Subcutaneous abdominal adipose tissue (tissue), 5 donors: Measurements from ENCODE around the gene SLC9A9.
A peak's percentile ranks its signal among the peaks of the same experiment; 100 is the strongest.

Experiments used
- H3K27ac ChIP-seq: one replicate; pipeline ENCODE4 v1.7.0; 2013; ENCODE audit warnings: low read depth, mild to moderate bottlenecking, inconsistent platforms, low read length, moderate library complexity
- H3K27me3 ChIP-seq, 5 donors: one replicate each; pipeline ENCODE4 v1.7.0; 2013; ENCODE audit warnings: low read length in 5 of 5, inconsistent platforms in 1 of 5; ENCODE audit not compliant: control insufficient read depth in 5 of 5, insufficient read depth in 4 of 5
- H3K36me3 ChIP-seq, 5 donors: one replicate each; pipeline ENCODE4 v1.7.0; 2013; ENCODE audit warnings: low read length in 5 of 5; ENCODE audit not compliant: control insufficient read depth in 5 of 5, insufficient read depth in 5 of 5
- H3K4me1 ChIP-seq, 5 donors: one replicate each; pipeline ENCODE4 v1.7.0; 2013; ENCODE audit warnings: low read length in 5 of 5, mild to moderate bottlenecking in 3 of 5, moderate library complexity in 1 of 5; ENCODE audit not compliant: control insufficient read depth in 5 of 5, insufficient read depth in 5 of 5
- H3K4me3 ChIP-seq, 5 donors: one replicate each; pipeline ENCODE4 v1.7.0; 2013; ENCODE audit warnings: low read length in 5 of 5, low read depth in 1 of 5
- H3K9ac ChIP-seq, 5 donors: one replicate each; pipeline ENCODE4 v1.7.0; 2013; ENCODE audit warnings: low read length in 5 of 5, mild to moderate bottlenecking in 4 of 5, moderate library complexity in 3 of 5
- H3K9me3 ChIP-seq, 5 donors: one replicate each; pipeline ENCODE4 v1.7.0; 2013; ENCODE audit warnings: low read length in 5 of 5; ENCODE audit not compliant: control insufficient read depth in 5 of 5
- donor health status: healthy.
- donor health status: healthy.
- donor health status: healthy.
- donor health status: healthy.
- donor health status: healthy.

SLC9A9 gene

DNA sequence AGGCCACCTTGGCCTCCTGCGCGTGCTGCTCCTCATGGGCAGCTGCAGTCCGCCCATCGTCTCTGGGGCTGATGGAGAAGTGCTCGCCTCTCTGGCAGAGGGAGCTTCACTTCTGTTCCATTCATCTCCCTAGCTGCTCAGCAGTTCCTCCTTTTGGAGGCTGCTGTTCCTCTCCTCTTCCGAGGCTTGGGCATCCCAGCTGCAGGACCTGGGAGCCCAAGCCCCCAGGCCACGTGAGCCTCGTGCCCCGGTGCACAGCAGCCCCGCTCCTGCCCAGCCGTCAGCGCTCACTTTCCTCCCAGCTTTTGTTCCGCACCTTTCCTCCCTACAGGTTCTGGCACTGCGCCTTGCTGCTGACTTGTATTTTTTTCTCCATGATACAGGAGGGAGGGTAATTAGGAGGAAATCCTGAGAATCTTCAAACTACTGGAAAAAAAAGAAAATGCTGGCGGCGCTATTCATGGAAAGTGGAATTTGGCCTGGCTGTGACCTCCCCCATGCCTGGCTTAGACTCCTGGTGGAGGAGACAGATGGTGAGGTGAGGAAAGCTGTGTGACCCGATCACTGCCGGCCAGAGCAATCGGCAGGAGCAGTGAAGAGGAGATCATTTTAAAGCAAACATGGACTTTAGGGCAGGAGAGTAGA lies 518.6 kb downstream of the SLC9A9 start:
- Histone ChIP-seq H3K9ac (no peak overlapping the region), H3K4me3 (peak overlapping the region in 1 of 5 donors; percentile 10), H3K27me3 (no peaks in the 10 kb centered on the region), H3K4me1 (peaks cover 0 to 36% (median 26%) of the 10 kb centered on the region in 5 donors), H3K27ac (no peak overlapping the region), H3K36me3 (no peaks in the 10 kb centered on the region), H3K9me3 (no peaks in the 10 kb centered on the region)

DNA sequence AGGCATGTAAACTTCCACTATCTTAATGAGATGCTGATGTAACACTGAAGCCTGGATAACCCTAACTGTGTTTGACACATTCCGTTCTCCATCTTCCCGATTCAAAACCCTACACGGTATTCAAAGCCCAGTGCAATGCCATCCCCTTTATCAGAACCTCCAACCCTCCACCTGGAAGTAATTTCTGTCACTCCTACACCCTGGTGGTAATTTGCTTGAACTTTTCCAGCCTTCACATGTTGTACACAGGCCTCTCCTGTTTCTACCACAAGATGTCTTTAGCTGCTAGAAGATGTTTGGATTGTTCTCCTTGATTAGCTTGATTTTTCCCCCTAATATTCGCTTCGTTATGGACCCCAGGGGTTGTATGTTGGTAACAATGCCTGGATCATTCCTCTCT lies 519.8 kb downstream of the SLC9A9 start:
- no peak overlapping the region for H3K4me3 ChIP-seq
- H3K36me3 ChIP-seq = no peaks in the 10 kb centered on the region
- no peak overlapping the region for H3K27ac ChIP-seq
- H3K9me3 ChIP-seq = no peaks in the 10 kb centered on the region
- peaks cover 0 to 36% (median 26%) of the 10 kb centered on the region in 5 donors for H3K4me1 ChIP-seq
- H3K9ac ChIP-seq = no peak overlapping the region
- H3K27me3 ChIP-seq = no peaks in the 10 kb centered on the region

DNA sequence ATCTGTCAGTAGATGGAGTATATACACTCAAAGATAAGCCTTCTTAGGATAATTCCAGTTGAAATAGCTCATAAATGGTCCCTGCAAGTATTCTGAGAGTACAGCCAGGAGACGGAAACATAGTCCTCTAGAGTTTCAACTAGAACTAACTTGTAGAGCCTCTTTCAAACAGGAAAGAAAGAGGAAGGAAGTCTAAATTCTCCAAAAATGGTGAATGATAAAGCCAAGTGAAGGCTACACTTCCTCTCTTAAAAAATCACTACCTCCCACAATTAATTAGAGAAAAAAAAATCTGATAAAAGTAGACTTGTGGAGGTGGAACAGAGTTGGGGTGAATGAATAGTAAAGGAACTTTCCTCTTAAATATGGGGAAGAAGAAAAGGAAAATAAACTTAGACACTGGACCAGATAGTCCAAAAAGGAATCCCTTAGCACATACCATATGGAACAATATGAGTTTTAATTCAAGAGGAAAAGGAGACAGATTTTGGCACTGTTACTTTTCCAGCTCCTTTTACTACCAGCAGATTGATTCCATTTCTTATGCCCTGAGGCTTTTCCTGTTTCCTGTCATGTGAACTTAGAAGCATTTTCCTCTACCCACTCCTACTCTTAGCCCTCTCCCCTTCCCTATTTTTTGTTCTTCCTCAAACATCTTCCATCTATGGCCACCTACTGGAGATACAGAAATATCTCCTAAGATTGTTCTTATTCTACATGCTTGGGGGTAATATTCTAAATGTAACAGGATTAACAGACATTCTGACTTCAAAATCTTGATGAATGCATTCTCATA lies 521.1 kb downstream of the SLC9A9 start:
- Histone ChIP-seq H3K9me3 (no peaks in the 10 kb centered on the region), H3K27ac (no peak overlapping the region), H3K27me3 (no peaks in the 10 kb centered on the region), H3K4me3 (no peak overlapping the region), H3K36me3 (no peaks in the 10 kb centered on the region), H3K9ac (no peak overlapping the region), H3K4me1 (peaks cover 0 to 36% (median 26%) of the 10 kb centered on the region in 5 donors)

DNA sequence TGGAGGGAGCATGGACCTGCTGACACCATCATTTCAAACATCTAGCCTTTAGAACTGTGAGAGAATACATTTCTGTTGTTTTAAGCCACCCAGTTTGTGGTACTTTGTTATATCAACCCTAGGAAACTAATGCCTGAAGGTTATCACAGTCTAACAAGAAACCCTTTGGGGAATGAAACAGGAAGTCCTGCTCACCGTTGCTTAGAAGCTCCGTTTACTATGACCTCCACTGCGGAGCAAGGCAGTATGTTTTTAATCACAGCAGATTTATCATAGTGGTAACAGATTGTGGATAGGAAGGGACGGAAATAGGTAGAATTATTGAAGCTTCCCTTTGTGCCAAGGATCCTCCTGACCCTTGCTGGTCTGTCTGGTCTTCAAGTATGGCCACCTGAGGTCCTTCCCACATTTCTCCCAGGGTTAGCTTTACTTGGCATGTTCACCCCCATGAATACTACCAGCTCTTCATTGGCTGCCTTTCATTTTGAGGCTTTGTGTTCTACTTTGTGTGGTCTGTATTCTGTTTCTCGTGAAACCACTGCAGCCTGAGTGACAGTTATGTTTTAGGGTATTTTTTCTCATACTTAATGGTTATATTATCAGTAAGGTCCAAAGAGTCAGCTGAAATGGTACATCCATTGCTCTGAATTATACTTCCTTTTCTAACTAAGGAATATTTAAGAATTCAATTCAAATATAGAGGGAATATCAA lies 527.1 kb downstream of the SLC9A9 start:
- Histone ChIP-seq H3K27ac (no peak overlapping the region), H3K36me3 (no peaks in the 10 kb centered on the region), H3K4me3 (no peak overlapping the region), H3K9ac (no peak overlapping the region), H3K4me1 (peaks cover 0 to 3% (median 0%) of the 10 kb centered on the region in 5 donors), H3K27me3 (no peaks in the 10 kb centered on the region), H3K9me3 (no peaks in the 10 kb centered on the region)

DNA sequence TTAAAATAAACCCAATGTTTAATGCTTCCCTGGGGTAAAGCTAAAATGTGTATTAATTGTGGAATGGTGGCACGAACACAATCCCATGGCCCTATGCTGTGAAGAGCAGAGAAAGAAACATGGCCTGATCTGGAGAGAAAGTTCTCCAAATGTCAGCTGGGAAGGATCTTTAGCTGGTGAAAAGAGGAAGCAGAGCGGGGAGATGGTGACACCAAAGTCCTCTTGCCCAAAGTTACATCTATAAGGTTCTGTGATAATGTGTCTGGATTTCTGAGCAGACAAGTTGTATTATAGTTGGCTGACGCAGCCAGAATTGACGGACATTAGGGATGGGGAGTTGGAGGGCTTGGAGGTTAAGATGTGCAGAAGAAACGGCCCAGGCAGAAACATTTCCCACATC lies 532.5 kb downstream of the SLC9A9 start:
- H3K27me3 ChIP-seq = no peaks in the 10 kb centered on the region
- H3K4me1 ChIP-seq = peaks cover 0 to 7% (median 2%) of the 10 kb centered on the region in 5 donors
- H3K4me3 ChIP-seq = no peak overlapping the region
- no peaks in the 10 kb centered on the region for H3K36me3 ChIP-seq
- no peaks in the 10 kb centered on the region for H3K9me3 ChIP-seq
- no peak overlapping the region for H3K27ac ChIP-seq
- H3K9ac ChIP-seq = no peak overlapping the region

DNA sequence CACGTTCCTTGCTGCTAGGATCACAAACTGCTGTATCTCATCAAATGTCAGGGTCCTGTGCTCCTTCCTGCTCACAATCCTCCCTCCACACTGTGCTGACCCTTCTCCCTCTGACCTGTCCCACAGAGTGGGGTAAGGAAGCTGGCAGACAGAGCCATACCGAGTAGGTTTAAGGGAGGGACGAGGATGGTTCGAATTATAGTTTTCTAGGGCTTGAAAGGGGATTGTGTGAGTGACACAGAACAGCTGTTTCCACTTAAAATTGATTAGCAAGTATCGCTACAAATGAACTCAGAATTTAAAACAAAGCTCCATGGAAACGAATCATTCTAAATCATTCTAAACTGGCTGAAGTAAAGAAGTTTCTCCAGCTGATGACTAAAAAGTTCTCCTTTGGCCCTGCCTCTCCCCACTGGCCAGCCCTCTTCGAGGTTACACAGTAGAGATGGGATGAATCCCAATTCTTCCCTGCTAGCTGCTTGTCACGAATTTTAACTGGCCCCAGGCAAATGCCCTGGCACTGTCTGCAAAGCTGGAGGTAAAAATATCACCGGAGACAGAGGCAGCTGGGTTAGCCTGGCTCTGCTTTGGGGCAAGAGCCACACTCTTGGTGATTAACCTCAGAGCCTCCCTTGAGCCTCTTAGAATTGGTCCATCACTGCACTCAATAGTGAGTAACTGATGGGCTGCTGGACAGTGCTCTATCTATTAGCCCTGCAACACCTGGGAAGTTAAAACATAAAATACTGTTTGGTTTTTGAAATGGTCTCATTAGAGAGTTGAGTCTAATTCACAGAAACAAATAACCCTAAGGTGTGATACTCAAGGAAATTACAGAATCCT lies 533.8 kb downstream of the SLC9A9 start:
- H3K4me1 ChIP-seq = peaks cover 0 to 16% (median 10%) of the 10 kb centered on the region in 5 donors
- H3K9ac ChIP-seq = no peak overlapping the region
- H3K36me3 ChIP-seq = no peaks in the 10 kb centered on the region
- no peak overlapping the region for H3K27ac ChIP-seq
- H3K4me3 ChIP-seq = no peak overlapping the region
- no peaks in the 10 kb centered on the region for H3K9me3 ChIP-seq
- H3K27me3 ChIP-seq = no peaks in the 10 kb centered on the region

DNA sequence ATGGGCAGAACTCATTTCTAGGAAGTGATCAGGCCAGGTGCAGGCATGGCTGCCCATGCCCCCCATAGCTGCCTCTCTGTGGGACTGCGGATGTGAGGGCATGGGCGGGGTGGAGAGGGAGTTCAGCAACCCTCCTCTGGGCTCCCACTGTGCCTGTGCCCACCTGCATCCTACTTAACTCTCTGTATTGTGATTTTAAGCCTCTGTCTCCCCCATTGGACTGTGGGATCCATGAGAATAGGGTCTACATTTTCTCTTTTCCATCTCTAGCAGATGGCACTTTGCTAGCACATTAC lies 534.4 kb downstream of the SLC9A9 start:
- no peak overlapping the region for H3K27ac ChIP-seq
- no peaks in the 10 kb centered on the region for H3K36me3 ChIP-seq
- no peak overlapping the region for H3K4me3 ChIP-seq
- H3K4me1 ChIP-seq = peaks cover 0 to 18% (median 11%) of the 10 kb centered on the region in 5 donors
- no peak overlapping the region for H3K9ac ChIP-seq
- H3K9me3 ChIP-seq = no peaks in the 10 kb centered on the region
- H3K27me3 ChIP-seq = no peaks in the 10 kb centered on the region

DNA sequence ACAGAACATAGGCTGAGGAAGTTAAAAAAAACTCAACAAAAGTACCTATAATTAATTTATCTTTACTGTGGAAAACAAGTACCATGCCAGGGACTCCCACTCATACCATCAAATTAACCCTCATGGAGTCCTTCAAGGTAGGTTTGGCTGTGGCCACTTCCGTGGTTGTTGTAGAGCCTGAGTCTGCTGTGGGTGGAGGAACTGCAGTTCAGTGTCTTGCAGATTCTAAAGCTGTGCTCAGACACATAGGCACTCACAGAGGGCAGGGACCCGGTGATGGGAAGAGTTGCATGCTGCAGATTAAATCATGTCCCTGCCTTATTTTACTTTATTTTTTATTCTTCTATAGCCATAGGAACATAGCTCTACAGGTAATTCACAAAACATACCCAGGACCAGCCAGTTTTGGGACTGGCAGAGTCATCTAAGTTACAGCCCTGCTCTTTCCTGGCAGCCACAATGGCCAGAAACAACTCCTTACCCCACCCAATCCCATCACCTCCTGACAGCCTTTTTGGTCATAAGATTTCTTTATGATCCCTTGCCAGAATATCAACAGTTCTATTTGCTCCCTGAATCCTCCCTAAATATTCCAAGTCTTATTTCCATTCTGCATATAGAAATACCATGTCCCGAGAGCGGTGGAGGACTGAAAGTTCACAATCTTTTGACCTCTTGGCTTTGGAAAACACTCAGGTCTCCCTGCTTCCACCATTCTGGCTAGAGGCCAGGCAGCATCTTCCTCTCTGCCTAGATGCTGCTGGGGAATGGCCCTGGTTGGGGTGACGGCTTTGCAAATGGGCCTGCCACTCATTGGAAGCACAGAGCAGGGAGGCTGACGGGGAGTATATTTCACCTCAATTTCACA lies 535.0 kb downstream of the SLC9A9 start:
- H3K27ac ChIP-seq = no peak overlapping the region
- H3K27me3 ChIP-seq = no peaks in the 10 kb centered on the region
- H3K9ac ChIP-seq = no peak overlapping the region
- peaks cover 0 to 18% (median 11%) of the 10 kb centered on the region in 5 donors for H3K4me1 ChIP-seq
- no peak overlapping the region for H3K4me3 ChIP-seq
- H3K9me3 ChIP-seq = no peaks in the 10 kb centered on the region
- H3K36me3 ChIP-seq = no peaks in the 10 kb centered on the region

DNA sequence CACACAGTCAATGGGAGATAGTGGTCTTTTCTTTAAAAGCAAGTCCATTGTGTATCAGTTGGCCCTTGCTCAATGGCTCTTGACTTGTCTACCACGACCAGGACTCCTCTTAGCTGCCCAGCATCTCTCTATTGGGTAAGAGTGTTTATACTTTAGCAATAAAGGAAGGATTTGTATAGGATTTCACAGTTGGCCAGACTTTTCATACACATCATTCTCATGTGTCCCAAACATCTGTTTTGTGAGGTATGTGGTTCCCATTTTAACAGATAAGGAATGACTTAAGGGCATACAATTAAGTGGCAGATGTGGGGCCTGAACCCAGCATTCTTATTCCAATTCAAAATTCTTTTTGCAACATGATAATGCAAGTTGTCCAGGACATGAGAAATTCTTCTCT lies 537.2 kb downstream of the SLC9A9 start:
- H3K36me3 ChIP-seq = no peaks in the 10 kb centered on the region
- no peak overlapping the region for H3K4me3 ChIP-seq
- no peaks in the 10 kb centered on the region for H3K9me3 ChIP-seq
- no peak overlapping the region for H3K9ac ChIP-seq
- H3K27ac ChIP-seq = no peak overlapping the region
- H3K27me3 ChIP-seq = no peaks in the 10 kb centered on the region
- H3K4me1 ChIP-seq = peaks cover 0 to 25% (median 17%) of the 10 kb centered on the region in 5 donors
